Activated CD4-positive, alpha-beta T cell treated with anti-CD3 and anti-CD28 coated beads for 36 hours (primary cell): ENCODE results near the gene KIF11. TPM values are rescaled to one million over a fixed set of nuclear protein-coding genes. Genes with fewer than 3 reads are reported as not detected.

Experiments
- ATAC-seq: fragments of 200-7000 bp; cut with Tn5 transposase; one replicate; pipeline ENCODE4 v1.10.0; 2021; ENCODE audit warnings: mild to moderate bottlenecking, moderate library complexity
- CTCF ChIA-PET: fragments of 350-600 bp; sonication (Branson Sonifier 250); formaldehyde crosslinking; loops from one replicate; lab custom pipeline; 2021; ENCODE audit warnings: antibody characterized with exemption; lab: Charles Lee
- POLR2A ChIA-PET: fragments of 350-600 bp; sonication (Branson Sonifier 250); formaldehyde crosslinking; loops from one replicate; lab custom pipeline; 2021; ENCODE audit warnings: antibody characterized with exemption, inconsistent platforms; lab: Charles Lee
- DNase-seq: peaks from one replicate; pipeline ENCODE4 v3.0.0-alpha.2; 2020
- H3K27ac Mint-ChIP-seq: one replicate; pipeline ENCODE4 v1.8.0; 2021; ENCODE audit warnings: mixed read lengths
- H3K27me3 Mint-ChIP-seq: one replicate; pipeline ENCODE4 v1.8.0; 2021; ENCODE audit warnings: mixed read lengths
- H3K36me3 Mint-ChIP-seq: one replicate; pipeline ENCODE4 v1.8.0; 2021; ENCODE audit warnings: low read depth, mixed read lengths
- H3K4me1 Mint-ChIP-seq: one replicate; pipeline ENCODE4 v1.8.0; 2021; ENCODE audit warnings: mixed read lengths
- H3K4me3 Mint-ChIP-seq: one replicate; pipeline ENCODE4 v1.8.0; 2021; ENCODE audit warnings: mild to moderate bottlenecking, moderate library complexity, mixed read lengths
- H3K9me3 Mint-ChIP-seq: one replicate; pipeline ENCODE4 v1.8.0; 2021; ENCODE audit warnings: low read depth, mixed read lengths
- intact Hi-C, 2 experiments: fragments of 100-400 bp; cut with DNase I in 1 of 2; cut with micrococcal nuclease in 1 of 2; formaldehyde crosslinking; loops; one replicate each; pipeline versions ENCODE4 v1.14.2 to v1.15.1; 2022 to 2024; cut with DNase I, micrococcal nuclease
- total RNA-seq, 2 experiments: library from RNA; stranded (reverse); gene quantifications; one replicate each; pipeline ENCODE4 v1.2.3, GENCODE V29; 2021

Gene KIF11
- total RNA-seq, 2 experiments from 2014 or later, result 59.1 to 59.3 TPM

DNA sequence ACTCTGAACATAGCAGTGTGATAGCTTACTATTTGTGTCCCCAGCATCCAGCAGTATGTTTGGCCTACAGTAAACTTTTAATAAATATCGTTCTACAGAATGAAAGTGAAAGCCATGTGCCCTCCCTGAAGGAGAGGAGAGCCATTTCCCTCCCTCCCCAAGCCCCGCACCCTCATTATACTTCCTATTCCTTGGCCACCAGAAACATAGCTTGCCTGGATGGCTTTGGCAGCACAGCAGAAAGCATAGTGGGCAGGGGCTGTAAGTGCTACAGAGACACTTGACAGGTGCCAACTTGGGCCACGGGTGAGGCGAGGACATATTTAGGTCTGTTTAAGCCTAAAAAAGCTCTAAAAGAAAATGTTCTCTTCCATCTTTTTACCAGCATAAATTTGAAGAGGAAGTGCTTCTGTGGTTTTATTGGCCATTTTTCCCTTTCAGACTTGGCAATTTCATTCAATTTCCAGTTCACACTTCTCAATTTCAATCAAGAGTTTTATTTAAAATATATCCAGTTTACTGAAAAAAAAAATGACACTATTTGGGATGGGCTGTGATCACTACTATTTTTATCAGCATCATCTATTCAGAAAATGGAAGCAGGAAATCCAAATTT is 109.5 kb downstream of the KIF11 start:
- ChIA-PET CTCF (interaction anchor here (0.6 to 0.7 kb wide), 2 partner anchors 494 to 1011 kb away, joined by 3 to 4 read pairs; no protein-coding TSS in a partner anchor), POLR2A (interaction anchor here (1.0 kb wide), 1 partner anchor 11 kb away, joined by 3 read pairs; no protein-coding TSS in a partner anchor)
- ATAC-seq (no peak), DNase-seq (no peak)
- intact Hi-C loops, result no loop called here
- Mint-ChIP-seq H3K9me3 (no peaks in the 10 kb centered on the region), H3K27me3 (peaks cover 55% of the 10 kb centered on the region), H3K4me1 (peaks cover 18% of the 10 kb centered on the region), H3K27ac (no peak overlapping the region), H3K36me3 (no peaks in the 10 kb centered on the region), H3K4me3 (no peak overlapping the region)

Other genes with a start within 250 kb of the KIF11 start
- gene IDE, start 19.0 kb upstream of the KIF11 start, total RNA-seq, result 10 to 100 TPM; 30.8 to 35.5 TPM
- gene HHEX, start 96.8 kb downstream of the KIF11 start, total RNA-seq, result under 1 TPM in 1 of 2 experiments, not detected in 1; 0.11 TPM